ENCODE measurements around the gene TREM1. TPM values are rescaled to one million over a fixed set of nuclear protein-coding genes. Genes with fewer than 3 reads are reported as not detected.

The TREM1 gene
- total and polyA plus RNA-seq, 2 donors (not counting 3 experiments of a cell fraction or from before 2014, with no cell fraction given) = not detected

GRCh38 chr6:41294214-41294872 lies 7.9 kb upstream of the TREM1 start:
- Histone ChIP-seq H3K27me3 (ENCODE audit: control insufficient read depth in 2 of 2, insufficient read depth in 2 of 2, low read length in 2 of 2) (peaks cover 3 to 8% of the 10 kb centered on the region in 2 experiments), H3K4me3 (replicated peaks in 1 of 3; ENCODE audit: insufficient read depth in 1 of 3, low read depth in 1 of 3, low read length in 3 of 3) (no peak overlapping the region), H4K20me1 (replicated peaks; ENCODE audit: control insufficient read depth, extremely low read depth, insufficient read depth, low read length) (no peaks in the 10 kb centered on the region), H3K9ac (replicated peaks; ENCODE audit: extremely low read depth, insufficient read depth, low read length) (no peak overlapping the region), H3K4me1 (ENCODE audit: control insufficient read depth, extremely low read depth, insufficient read depth, low read length) (no peaks in the 10 kb centered on the region), H2AFZ (ENCODE audit: low read depth, low read length) (no peak overlapping the region), H3K4me2 (ENCODE audit: insufficient read depth, low read length) (no peak overlapping the region), H3K79me2 (ENCODE audit: control insufficient read depth, insufficient read depth, low read length) (no peaks in the 10 kb centered on the region), H3K36me3 (ENCODE audit: control insufficient read depth in 2 of 2, extremely low read depth in 1 of 2, insufficient read depth in 2 of 2, low read length in 2 of 2) (no peaks in the 10 kb centered on the region), H3K9me1 (replicated peaks; ENCODE audit: control insufficient read depth, extremely low read depth, insufficient read depth, low read length) (no peaks in the 10 kb centered on the region), H3K9me3 (replicated peaks; ENCODE audit: control insufficient read depth, insufficient read depth, low read length) (no peaks in the 10 kb centered on the region), H3K27ac (ENCODE audit: insufficient read depth, low read depth, low read length) (no peak overlapping the region)
- intact Hi-C loops (cut with micrococcal nuclease) (no loop called here), dilution Hi-C loops (cut with MboI; ENCODE audit: extremely low pct_ligation_motif_present, low sequenced_read_pairs) (no loop called here)
- no TSS peak for BruUV-seq (replicated peaks)
- no peak for FAIRE-seq
- CTCF ChIA-PET = interaction anchor here (1.1 kb wide), 1 partner anchor 12 kb away, joined by 5 read pairs; no protein-coding TSS in a partner anchor
- TF ChIP-seq EZH2 (IDR thresholded peaks at IDR 0.05; ENCODE audit: borderline replicate concordance, low read depth, low read length, severe bottlenecking) (no peak), MYC (IDR thresholded peaks at IDR 0.05; ENCODE audit: low read depth, low read length) (no peak), GATA2 (IDR thresholded peaks at IDR 0.05; ENCODE audit: insufficient read depth, insufficient read length, low read depth, low read length) (no peak), POLR2AphosphoS5 (IDR thresholded peaks at IDR 0.05; ENCODE audit: insufficient read depth, low read depth, low read length) (no peak), FOS (IDR thresholded peaks at IDR 0.05; ENCODE audit: borderline replicate concordance, insufficient read depth, low read length) (no peak)
- POLR2A ChIA-PET = no interaction called here
- DNase-seq (ENCODE audit: low read depth, low spot score) = no peak

DNA sequence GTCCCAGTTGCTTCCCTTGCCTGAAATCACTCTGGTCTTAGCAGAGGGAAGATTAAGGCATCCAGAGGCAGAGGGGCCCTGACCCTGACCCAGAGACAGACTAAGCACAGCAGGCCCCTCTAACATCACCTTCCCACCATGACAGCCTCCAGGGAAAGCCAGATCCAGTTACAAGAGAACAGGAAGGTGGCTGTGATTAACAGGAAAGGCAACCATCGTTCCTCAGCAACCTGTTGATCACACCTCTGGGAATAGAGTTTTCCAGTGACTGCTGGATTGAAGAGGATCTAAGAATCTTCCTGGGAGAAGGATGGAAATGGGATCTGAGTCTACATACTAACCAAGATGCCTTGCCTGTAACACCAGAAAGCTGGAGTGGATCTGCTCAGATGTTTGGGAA lies 5.2 kb upstream of the TREM1 start:
- POLR2A ChIA-PET = no interaction called here
- no peak for DNase-seq (ENCODE audit: low read depth, low spot score)
- no peak overlapping the region for H3K4me2 ChIP-seq (ENCODE audit: insufficient read depth, low read length)
- no peaks in the 10 kb centered on the region for H3K36me3 ChIP-seq (ENCODE audit: control insufficient read depth in 2 of 2, extremely low read depth in 1 of 2, insufficient read depth in 2 of 2, low read length in 2 of 2)
- CTCF ChIA-PET = no interaction called here
- H3K9ac ChIP-seq (replicated peaks; ENCODE audit: extremely low read depth, insufficient read depth, low read length) = no peak overlapping the region
- no TSS peak for BruUV-seq (replicated peaks)
- TF ChIP-seq JUN (IDR thresholded peaks at IDR 0.05; ENCODE audit: borderline replicate concordance, insufficient read depth, insufficient read length, low read depth) (no peak), EZH2 (IDR thresholded peaks at IDR 0.05; ENCODE audit: borderline replicate concordance, low read depth, low read length, severe bottlenecking) (no peak), GATA2 (IDR thresholded peaks at IDR 0.05; ENCODE audit: insufficient read depth, insufficient read length, low read depth, low read length) (no peak), POLR2AphosphoS5 (IDR thresholded peaks at IDR 0.05; ENCODE audit: insufficient read depth, low read depth, low read length) (no peak), FOS (IDR thresholded peaks at IDR 0.05; ENCODE audit: borderline replicate concordance, insufficient read depth, low read length) (no peak), MYC (IDR thresholded peaks at IDR 0.05; ENCODE audit: low read depth, low read length) (no peak), POLR2A (IDR thresholded peaks at IDR 0.05; ENCODE audit: low read depth, low read length) (no peak)
- TF ChIP-seq, protein P1, sequence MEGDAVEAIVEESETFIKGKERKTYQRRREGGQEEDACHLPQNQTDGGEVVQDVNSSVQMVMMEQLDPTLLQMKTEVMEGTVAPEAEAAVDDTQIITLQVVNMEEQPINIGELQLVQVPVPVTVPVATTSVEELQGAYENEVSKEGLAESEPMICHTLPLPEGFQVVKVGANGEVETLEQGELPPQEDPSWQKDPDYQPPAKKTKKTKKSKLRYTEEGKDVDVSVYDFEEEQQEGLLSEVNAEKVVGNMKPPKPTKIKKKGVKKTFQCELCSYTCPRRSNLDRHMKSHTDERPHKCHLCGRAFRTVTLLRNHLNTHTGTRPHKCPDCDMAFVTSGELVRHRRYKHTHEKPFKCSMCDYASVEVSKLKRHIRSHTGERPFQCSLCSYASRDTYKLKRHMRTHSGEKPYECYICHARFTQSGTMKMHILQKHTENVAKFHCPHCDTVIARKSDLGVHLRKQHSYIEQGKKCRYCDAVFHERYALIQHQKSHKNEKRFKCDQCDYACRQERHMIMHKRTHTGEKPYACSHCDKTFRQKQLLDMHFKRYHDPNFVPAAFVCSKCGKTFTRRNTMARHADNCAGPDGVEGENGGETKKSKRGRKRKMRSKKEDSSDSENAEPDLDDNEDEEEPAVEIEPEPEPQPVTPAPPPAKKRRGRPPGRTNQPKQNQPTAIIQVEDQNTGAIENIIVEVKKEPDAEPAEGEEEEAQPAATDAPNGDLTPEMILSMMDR (IDR thresholded peaks at IDR 0.05; ENCODE audit: extremely low read depth in 1 of 2, insufficient read depth in 1 of 2, low read depth in 1 of 2, low read length in 2 of 2) = no peak
- no peaks in the 10 kb centered on the region for H3K9me1 ChIP-seq (replicated peaks; ENCODE audit: control insufficient read depth, extremely low read depth, insufficient read depth, low read length)
- H4K20me1 ChIP-seq (replicated peaks; ENCODE audit: control insufficient read depth, extremely low read depth, insufficient read depth, low read length) = no peaks in the 10 kb centered on the region
- peaks cover 6 to 7% of the 10 kb centered on the region in 2 experiments for H3K27me3 ChIP-seq (ENCODE audit: control insufficient read depth in 2 of 2, insufficient read depth in 2 of 2, low read length in 2 of 2)
- dilution Hi-C loops (cut with MboI; ENCODE audit: extremely low pct_ligation_motif_present, low sequenced_read_pairs) = no loop called here
- H3K79me2 ChIP-seq (ENCODE audit: control insufficient read depth, insufficient read depth, low read length) = no peaks in the 10 kb centered on the region
- no peak overlapping the region for H2AFZ ChIP-seq (ENCODE audit: low read depth, low read length)
- no peaks in the 10 kb centered on the region for H3K9me3 ChIP-seq (replicated peaks; ENCODE audit: control insufficient read depth, insufficient read depth, low read length)
- H3K4me1 ChIP-seq (ENCODE audit: control insufficient read depth, extremely low read depth, insufficient read depth, low read length) = no peaks in the 10 kb centered on the region
- intact Hi-C loops (cut with micrococcal nuclease) = no loop called here
- H3K27ac ChIP-seq (ENCODE audit: insufficient read depth, low read depth, low read length) = no peak overlapping the region
- no peak for FAIRE-seq
- H3K4me3 ChIP-seq (replicated peaks in 1 of 3; ENCODE audit: insufficient read depth in 1 of 3, low read depth in 1 of 3, low read length in 3 of 3) = no peak overlapping the region

All from endothelial cell of umbilical vein (primary cell).